ENCODE results near the gene C19orf38. TPM values are rescaled to one million over a fixed set of nuclear protein-coding genes. Genes with fewer than 3 reads are reported as not detected.

C19orf38 gene
- total and polyA plus RNA-seq, 2 donors (not counting 1 experiment from before 2014, with no cell fraction given) = 1.7 to 2.4 TPM

DNA sequence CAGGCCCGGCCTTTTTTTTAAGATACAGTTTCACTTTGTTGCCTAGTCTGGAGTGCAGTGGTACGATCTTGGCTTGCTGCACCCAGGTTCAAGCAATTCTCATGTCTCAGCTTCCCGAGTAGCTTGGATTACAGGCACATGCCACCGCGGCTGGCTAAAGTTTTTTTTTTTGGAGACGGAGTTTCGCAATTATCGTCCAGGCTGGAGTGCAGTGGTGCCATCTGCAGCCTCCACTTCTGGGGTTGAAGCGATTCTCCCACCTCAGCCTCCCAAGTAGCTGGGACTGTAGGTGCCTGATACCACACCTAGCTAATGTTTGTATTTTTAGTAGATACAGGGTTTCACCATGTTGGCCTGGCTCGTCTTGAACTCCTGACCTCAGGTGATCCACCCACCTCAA lies 18.3 kb downstream of the C19orf38 start:
- intact Hi-C loops (cut with micrococcal nuclease) = no loop called here
- no peaks in the 10 kb centered on the region for H3K36me3 ChIP-seq (replicated peaks in 1 of 2; ENCODE audit: control extremely low read depth in 1 of 2, control insufficient read depth in 1 of 2, extremely low read depth in 1 of 2, insufficient read depth in 2 of 2, low read length in 1 of 2)
- Mint-ChIP-seq H3K4me3 (no peak overlapping the region), H3K4me1 (peaks cover 38% of the 10 kb centered on the region), H3K27ac (no peak overlapping the region), H3K27me3 (no peaks in the 10 kb centered on the region), H3K9me3 (ENCODE audit: insufficient read depth) (no peaks in the 10 kb centered on the region)
- ChIA-PET POLR2A (interaction anchor here (0.7 to 1.1 kb wide), 2 partner anchors 104 to 556 kb away, joined by 4 read pairs; no protein-coding TSS in a partner anchor), CTCF (interaction anchor here (1.1 to 7.4 kb wide), 7 partner anchors 11 to 164 kb away, joined by 3 to 62 read pairs (median 12); partner anchors contain the start of genes DNM2, QTRT1 and TMED1)
- no peak for ATAC-seq (ENCODE audit: low read depth)
- no peaks in the 10 kb centered on the region for H3K9me3 ChIP-seq (ENCODE audit: control extremely low read depth in 1 of 3, control insufficient read depth in 2 of 3, insufficient read depth in 1 of 3, low read length in 2 of 3)
- WGBS (ENCODE audit: insufficient coverage) = 96% methylated on average over 8 of the region's 10 CpGs
- no peak overlapping the region for H2AFZ ChIP-seq (ENCODE audit: insufficient read depth, low read depth, low read length, poor library complexity, severe bottlenecking)
- TF ChIP-seq EZH2 (IDR thresholded peaks at IDR 0.05; ENCODE audit: borderline replicate concordance, insufficient read depth, low read depth, low read length, poor library complexity, severe bottlenecking) = no peak
- TF ChIP-seq CTCF (IDR thresholded peaks at IDR 0.05) = no peak
- no peaks in the 10 kb centered on the region for H3K27me3 ChIP-seq (replicated peaks in 1 of 4; ENCODE audit: control extremely low read depth in 1 of 4, control insufficient read depth in 3 of 4, insufficient read depth in 4 of 4, low read length in 3 of 4)
- DNase-seq = no peak
- H3K9ac ChIP-seq (ENCODE audit: low read length) = no peak overlapping the region
- peaks cover 10% of the 10 kb centered on the region for H3K79me2 ChIP-seq (ENCODE audit: control insufficient read depth, insufficient read depth, low read length)
- H3K4me3 ChIP-seq (ENCODE audit: control extremely low read depth in 1 of 5, extremely low read depth in 1 of 5, insufficient read depth in 1 of 5, low read depth in 2 of 5, low read length in 4 of 5) = no peak overlapping the region
- H3K4me1 ChIP-seq (ENCODE audit: control insufficient read depth in 2 of 2, insufficient read depth in 2 of 2, low read length in 2 of 2) = peaks cover 25 to 42% of the 10 kb centered on the region in 2 donors
- no peak overlapping the region for H3K27ac ChIP-seq (ENCODE audit: low read length in 2 of 2)
- no peaks in the 10 kb centered on the region for H4K20me1 ChIP-seq (ENCODE audit: control insufficient read depth, insufficient read depth, low read length, poor library complexity, severe bottlenecking)
- no peak overlapping the region for H3K4me2 ChIP-seq (replicated peaks; ENCODE audit: low read depth, low read length, poor library complexity, severe bottlenecking)

DNA sequence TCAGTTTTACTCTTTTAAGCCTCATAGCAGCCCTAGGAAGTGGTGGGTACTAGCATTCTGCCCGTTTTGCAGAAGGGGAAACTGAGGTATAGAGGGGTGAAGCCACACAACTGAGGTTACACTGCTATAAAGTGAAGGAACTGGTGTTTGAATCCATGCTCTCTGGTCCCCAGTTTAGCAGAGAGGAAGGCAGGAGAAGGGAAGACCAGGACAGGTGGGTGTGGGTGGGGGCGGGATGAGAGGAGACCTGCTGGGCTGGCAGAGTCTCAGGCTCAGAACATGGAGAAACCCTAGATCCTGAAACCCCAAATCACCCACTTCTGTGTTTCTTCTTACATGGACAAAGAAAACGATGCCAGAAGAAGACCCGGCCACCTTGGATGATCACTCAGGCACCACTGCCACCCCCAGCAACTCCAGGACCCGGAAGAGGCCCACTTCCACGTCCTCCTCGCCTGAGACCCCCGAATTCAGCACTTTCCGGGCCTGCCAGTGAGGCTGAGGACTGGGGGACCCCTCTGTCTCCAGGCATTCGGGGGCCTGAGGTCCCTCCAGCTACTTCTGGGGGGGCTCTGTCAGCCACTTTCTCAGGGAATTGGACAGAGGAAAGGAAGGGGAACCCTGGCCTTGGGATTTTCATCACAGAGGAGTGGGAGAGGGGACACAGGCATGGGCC lies 20.8 kb downstream of the C19orf38 start:
- H3K27ac Mint-ChIP-seq = peak overlapping the region; percentile 89
- no peak for ATAC-seq (ENCODE audit: low read depth)

More for the DNA sequence above, 20.8 kb downstream of the C19orf38 start:
- Mint-ChIP-seq H3K4me1 (peaks cover 46% of the 10 kb centered on the region), H3K9me3 (ENCODE audit: insufficient read depth) (no peaks in the 10 kb centered on the region), H3K4me3 (peak overlapping the region; percentile 43), H3K27me3 (no peaks in the 10 kb centered on the region)
- WGBS (ENCODE audit: insufficient coverage) = 96% methylated on average over 7 of the region's 10 CpGs
- intact Hi-C loops (cut with micrococcal nuclease) = no loop called here
- ChIA-PET CTCF (interaction anchor here (0.5 to 7.4 kb wide), 4 partner anchors 8 to 224 kb away, joined by 3 to 62 read pairs (median 10); partner anchors contain the start of genes DNM2 and TMED1), POLR2A (interaction anchor here (1.0 to 1.9 kb wide), 2 partner anchors 10 to 33 kb away, joined by 9 to 11 read pairs; partner anchors contain the start of gene TMED1)
- H3K27me3 ChIP-seq (replicated peaks in 1 of 4; ENCODE audit: control extremely low read depth in 1 of 4, control insufficient read depth in 3 of 4, insufficient read depth in 4 of 4, low read length in 3 of 4) = no peaks in the 10 kb centered on the region
- no peaks in the 10 kb centered on the region for H3K9me3 ChIP-seq (ENCODE audit: control extremely low read depth in 1 of 3, control insufficient read depth in 2 of 3, insufficient read depth in 1 of 3, low read length in 2 of 3)
- H3K4me2 ChIP-seq (replicated peaks; ENCODE audit: low read depth, low read length, poor library complexity, severe bottlenecking) = peak overlapping the region; percentile 86
- H3K9ac ChIP-seq (ENCODE audit: low read length) = no peak overlapping the region
- no peak overlapping the region for H3K4me3 ChIP-seq (ENCODE audit: control extremely low read depth in 1 of 5, extremely low read depth in 1 of 5, insufficient read depth in 1 of 5, low read depth in 2 of 5, low read length in 4 of 5)
- no peak for DNase-seq
- H3K4me1 ChIP-seq (ENCODE audit: control insufficient read depth in 2 of 2, insufficient read depth in 2 of 2, low read length in 2 of 2) = peaks cover 36 to 53% of the 10 kb centered on the region in 2 donors
- H3K36me3 ChIP-seq (replicated peaks in 1 of 2; ENCODE audit: control extremely low read depth in 1 of 2, control insufficient read depth in 1 of 2, extremely low read depth in 1 of 2, insufficient read depth in 2 of 2, low read length in 1 of 2) = no peaks in the 10 kb centered on the region
- H2AFZ ChIP-seq (ENCODE audit: insufficient read depth, low read depth, low read length, poor library complexity, severe bottlenecking) = no peak overlapping the region
- H3K79me2 ChIP-seq (ENCODE audit: control insufficient read depth, insufficient read depth, low read length) = peaks cover 32% of the 10 kb centered on the region
- H3K27ac ChIP-seq (ENCODE audit: low read length in 2 of 2) = peak overlapping the region; percentile 77 to 81
- TF ChIP-seq EZH2 (IDR thresholded peaks at IDR 0.05; ENCODE audit: borderline replicate concordance, insufficient read depth, low read depth, low read length, poor library complexity, severe bottlenecking) = no peak
- TF ChIP-seq CTCF (IDR thresholded peaks at IDR 0.05) = no peak
- H4K20me1 ChIP-seq (ENCODE audit: control insufficient read depth, insufficient read depth, low read length, poor library complexity, severe bottlenecking) = no peaks in the 10 kb centered on the region
